OCI-LY7 (cell line): ENCODE results near the gene TRAPPC3L.

ENCODE experiments used
- CTCF ChIP-seq: fragments of 200-600 bp; sonication (generic); conservative IDR thresholded peaks from 2 replicates; pipeline ENCODE4 v1.5.1; 2014; ENCODE audit warnings: mild to moderate bottlenecking, antibody characterized with exemption, low read length, moderate library complexity, mixed read lengths
- EZH2phosphoT487 ChIP-seq: fragments of 200-600 bp; sonication (generic); IDR thresholded peaks from 2 replicates; pipeline ENCODE4 v1.6.1; 2018; ENCODE audit warnings: low read depth, borderline replicate concordance, mild to moderate bottlenecking, mixed run types, antibody characterized with exemption, low read length, moderate library complexity, mixed read lengths

- TF ChIP-seq CTCF (no peak), EZH2phosphoT487 (no peak)
These were observed 21.2 kb downstream of the TRAPPC3L start for GRCh38 chr6:116524236-116524635.
